ENCODE data around the gene TMEM74B. TPM values are rescaled to one million over a fixed set of nuclear protein-coding genes. Genes with fewer than 3 reads are reported as not detected.
A peak's percentile ranks its signal among the peaks of the same experiment; 100 is the strongest.

Gene TMEM74B
- total and polyA plus RNA-seq, 10 of the 15 experiments (the other 5 are each of a cell fraction or from before 2014, with no cell fraction given), result 0.07 TPM; not detected in 9

DNA sequence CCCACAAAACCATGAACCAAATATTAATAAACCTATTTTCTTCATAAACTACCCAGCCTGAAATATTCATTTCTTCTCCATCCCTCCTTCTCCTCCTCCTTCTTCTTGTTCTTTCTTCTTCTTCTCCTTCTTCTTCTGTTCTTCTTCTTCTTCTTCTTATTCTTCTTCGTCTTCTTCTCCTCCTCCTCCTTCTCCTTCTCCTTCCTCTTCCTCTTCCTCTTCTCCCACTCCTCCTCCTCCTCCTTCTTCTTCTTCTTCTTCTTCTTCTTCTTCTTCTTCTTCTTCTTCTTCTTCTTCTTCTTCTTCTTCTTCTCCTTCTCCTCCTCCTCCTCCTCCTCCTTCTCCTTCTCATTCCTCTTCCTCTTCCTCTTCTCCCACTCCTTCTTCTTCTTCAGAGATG lies 5.0 kb upstream of the TMEM74B start (continued):
- TF ChIP-seq ASH2L (IDR thresholded peaks at IDR 0.05; ENCODE audit: borderline replicate concordance, low read depth), result no peak

DNA sequence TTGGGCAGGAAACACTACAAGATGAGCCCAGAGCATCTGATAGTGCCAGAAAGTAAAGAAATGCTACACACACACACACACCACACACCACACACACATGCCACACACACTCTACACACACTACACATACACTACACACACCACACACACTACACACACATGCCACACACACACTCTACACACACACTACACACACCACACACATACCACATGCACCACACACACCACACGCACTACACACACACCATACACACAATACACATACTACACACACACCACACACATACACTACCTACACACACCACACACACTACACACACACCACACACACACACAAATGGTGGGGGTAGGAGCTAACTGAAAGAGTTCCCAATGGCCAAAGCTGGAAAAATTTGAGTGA lies 3.6 kb upstream of the TMEM74B start:
- Histone ChIP-seq H3K9me3 (replicated peaks; ENCODE audit: control insufficient read depth, insufficient read depth, low read length) (no peaks in the 10 kb centered on the region), H3K4me3 (no peak overlapping the region), H3K4me2 (ENCODE audit: control insufficient read depth, insufficient read depth) (no peak overlapping the region), H3K9ac (ENCODE audit: control insufficient read depth, insufficient read depth, low read length) (no peak overlapping the region), H2AFZ (ENCODE audit: control insufficient read depth, low read depth, low read length) (no peak overlapping the region), H3K79me2 (ENCODE audit: control insufficient read depth, insufficient read depth, low read length) (no peaks in the 10 kb centered on the region), H3K27ac (ENCODE audit: control insufficient read depth, insufficient read depth) (no peak overlapping the region), H3K36me3 (ENCODE audit: control insufficient read depth in 2 of 2, insufficient read depth in 2 of 2, low read length in 1 of 2) (no peaks in the 10 kb centered on the region), H4K20me1 (ENCODE audit: control insufficient read depth, insufficient read depth) (no peaks in the 10 kb centered on the region), H3K27me3 (replicated peaks in 1 of 2; ENCODE audit: control insufficient read depth in 2 of 2, insufficient read depth in 2 of 2, low read length in 1 of 2) (peaks cover 2 to 4% of the 10 kb centered on the region in 2 experiments; a peak in 3 of 4 replicates), H3K4me1 (ENCODE audit: control insufficient read depth, insufficient read depth, low read length) (no peaks in the 10 kb centered on the region)
- ChIA-PET POLR2A (no interaction called here), SMC1A (ENCODE audit: uncharacterized antibody, unreplicated experiment) (no interaction called here), CTCF (interaction anchor here (1.2 to 1.9 kb wide), 2 partner anchors 25 to 373 kb away, joined by 3 to 5 read pairs; no protein-coding TSS in a partner anchor), RAD21 (ENCODE audit: unreplicated experiment) (no interaction called here)
- intact Hi-C loops (cut with micrococcal nuclease; ENCODE audit: unreplicated experiment), result no loop called here
- DNase-seq (ENCODE audit: low read depth, low spot score), result no peak
- ATAC-seq, result no peak
- no peak for FAIRE-seq
- TF ChIP-seq NR2C2 (IDR thresholded peaks at IDR 0.05; ENCODE audit: borderline replicate concordance, control insufficient read depth, insufficient read length, low read depth), result peak; percentile 45
- TF ChIP-seq NFXL1 (IDR thresholded peaks at IDR 0.05; ENCODE audit: borderline replicate concordance), result no peak
- no TSS peak for BruUV-seq (replicated peaks)
- WGBS (ENCODE audit: insufficient coverage, insufficient replicate concordance, low lambda C conversion rate, missing lambda C conversion rate), result 50% methylated on average over 1 of the region's 1 CpG
- in situ Hi-C loops (cut with MboI), result no loop called here

DNA sequence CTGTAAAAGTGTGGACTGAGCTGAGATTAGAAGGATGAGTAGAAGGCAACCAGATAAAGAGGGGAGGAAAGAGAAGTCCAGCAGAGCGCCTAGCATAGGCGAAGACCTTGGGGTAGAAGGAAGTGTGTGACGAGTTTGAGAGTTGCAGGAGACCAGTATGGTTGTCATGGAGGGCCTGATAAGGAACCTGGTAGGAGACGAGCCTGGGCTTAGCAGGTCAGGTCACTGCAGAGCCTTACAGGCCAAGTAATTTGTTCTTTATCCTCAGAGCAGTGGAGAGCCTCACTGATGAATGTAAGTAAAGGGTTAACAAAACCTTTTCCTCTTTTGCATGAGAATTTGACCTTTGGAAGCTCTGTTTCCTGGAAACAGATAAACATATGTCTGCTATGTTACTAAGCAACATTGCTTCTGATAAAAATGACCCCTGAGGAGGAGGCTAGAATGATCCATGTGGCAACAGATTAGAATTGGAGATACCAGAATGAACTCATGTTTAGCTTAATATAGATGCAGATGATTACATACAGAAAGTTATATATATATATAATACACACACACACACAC lies 2.9 kb upstream of the TMEM74B start:
- Histone ChIP-seq H4K20me1 (ENCODE audit: control insufficient read depth, insufficient read depth) (no peaks in the 10 kb centered on the region), H3K9me3 (replicated peaks; ENCODE audit: control insufficient read depth, insufficient read depth, low read length) (no peaks in the 10 kb centered on the region), H3K4me1 (ENCODE audit: control insufficient read depth, insufficient read depth, low read length) (no peaks in the 10 kb centered on the region), H2AFZ (ENCODE audit: control insufficient read depth, low read depth, low read length) (no peak overlapping the region), H3K36me3 (ENCODE audit: control insufficient read depth in 2 of 2, insufficient read depth in 2 of 2, low read length in 1 of 2) (no peaks in the 10 kb centered on the region), H3K27ac (ENCODE audit: control insufficient read depth, insufficient read depth) (no peak overlapping the region), H3K27me3 (replicated peaks in 1 of 2; ENCODE audit: control insufficient read depth in 2 of 2, insufficient read depth in 2 of 2, low read length in 1 of 2) (peaks cover 2 to 4% of the 10 kb centered on the region in 2 experiments; a peak in 3 of 4 replicates), H3K9ac (ENCODE audit: control insufficient read depth, insufficient read depth, low read length) (no peak overlapping the region), H3K4me2 (ENCODE audit: control insufficient read depth, insufficient read depth) (no peak overlapping the region), H3K4me3 (no peak overlapping the region), H3K79me2 (ENCODE audit: control insufficient read depth, insufficient read depth, low read length) (no peaks in the 10 kb centered on the region)
- in situ Hi-C loops (cut with MboI), result no loop called here
- no peak for TF ChIP-seq BCL11A (IDR thresholded peaks at IDR 0.05; ENCODE audit: low read depth, low read length)
- ATAC-seq (no peak), FAIRE-seq (no peak), DNase-seq (ENCODE audit: low read depth, low spot score) (no peak)
- CTCF ChIA-PET, result interaction anchor here (0.6 to 1.9 kb wide), 3 partner anchors 25 to 372 kb away, joined by 3 to 5 read pairs (median 3); no protein-coding TSS in a partner anchor
- WGBS (ENCODE audit: insufficient coverage, insufficient replicate concordance, low lambda C conversion rate, missing lambda C conversion rate), result 20% methylated on average over 4 of the region's 4 CpGs
- RAD21 ChIA-PET (ENCODE audit: unreplicated experiment), result no interaction called here
- BruUV-seq (replicated peaks), result no TSS peak
- intact Hi-C loops (cut with micrococcal nuclease; ENCODE audit: unreplicated experiment), result no loop called here
- POLR2A ChIA-PET, result no interaction called here
- SMC1A ChIA-PET (ENCODE audit: uncharacterized antibody, unreplicated experiment), result interaction anchor here (0.8 kb wide), 1 partner anchor 80 kb away, joined by 3 read pairs; no protein-coding TSS in a partner anchor

Data from GM12878 (cell line).